DOHH2 (cell line): ENCODE results near the gene RIPK3.

Source experiments
- H3F3A ChIP-seq: fragments of 200-600 bp; sonication (generic), shearing (Covaris generic); 2 replicates; pipeline ENCODE4 v1.6.0; 2016; ENCODE audit warnings: antibody characterized with exemption, mild to moderate bottlenecking; ENCODE audit not compliant: control insufficient read depth, insufficient read depth
- H3K27ac ChIP-seq: fragments of 200-600 bp; sonication (generic); 2 replicates; pipeline ENCODE4 v1.5.1; 2014; ENCODE audit warnings: low read depth, mild to moderate bottlenecking, low read length, moderate library complexity
- H3K27me3 ChIP-seq: fragments of 200-600 bp; sonication (generic); 2 replicates; pipeline ENCODE4 v1.6.1; 2014; ENCODE audit warnings: mild to moderate bottlenecking, low read length, mixed read lengths; ENCODE audit not compliant: control insufficient read depth
- H3K36me3 ChIP-seq: fragments of 200-600 bp; sonication (generic); 2 replicates; pipeline ENCODE4 v1.6.1; 2014; ENCODE audit warnings: mild to moderate bottlenecking, low read length, moderate library complexity, mixed read lengths; ENCODE audit not compliant: control insufficient read depth
- H3K4me1 ChIP-seq: fragments of 200-600 bp; sonication (generic); 2 replicates; pipeline ENCODE4 v1.6.1; 2014; ENCODE audit warnings: mild to moderate bottlenecking, low read length, mixed read lengths; ENCODE audit not compliant: control insufficient read depth
- H3K4me2 ChIP-seq: fragments of 200-600 bp; sonication (generic); 2 replicates; pipeline ENCODE4 v1.6.0; 2014; ENCODE audit warnings: mild to moderate bottlenecking, low read length, moderate library complexity
- H3K4me3 ChIP-seq: fragments of 200-600 bp; sonication (generic); 2 replicates; pipeline ENCODE4 v1.5.1; 2014; ENCODE audit warnings: mild to moderate bottlenecking, low read length, mixed read lengths
- H3K79me2 ChIP-seq: fragments of 200-600 bp; sonication (generic); 2 replicates; pipeline ENCODE4 v1.6.1; 2014; ENCODE audit warnings: mild to moderate bottlenecking, low read length, mixed read lengths; ENCODE audit not compliant: control insufficient read depth
- H3K9me2 ChIP-seq: fragments of 200-600 bp; sonication (generic); replicated peaks from 2 replicates; pipeline ENCODE4 v1.6.1; 2014; ENCODE audit warnings: mild to moderate bottlenecking, low read length, mixed read lengths; ENCODE audit not compliant: control insufficient read depth
- H3K9me3 ChIP-seq: fragments of 200-600 bp; sonication (generic); 2 replicates; pipeline ENCODE4 v1.6.1; 2014; ENCODE audit warnings: antibody characterized with exemption, low read length, mixed read lengths; ENCODE audit not compliant: control insufficient read depth, insufficient read depth
- H4K20me1 ChIP-seq: fragments of 200-600 bp; sonication (generic); 2 replicates; pipeline ENCODE4 v1.6.0; 2014; ENCODE audit warnings: low read depth, mild to moderate bottlenecking, antibody characterized with exemption, low read length, moderate library complexity; ENCODE audit not compliant: control insufficient read depth, insufficient read depth
- CTCF ChIP-seq: fragments of 200-600 bp; sonication (generic); IDR thresholded peaks from one replicate; pipeline ENCODE4 v1.5.1; 2014; ENCODE audit warnings: antibody characterized with exemption, mild to moderate bottlenecking, low read depth, low read length; ENCODE audit not compliant: poor library complexity, severe bottlenecking
- EZH2phosphoT487 ChIP-seq: fragments of 200-600 bp; sonication (generic); IDR thresholded peaks from 2 replicates; pipeline ENCODE4 v1.6.1; 2017; ENCODE audit warnings: borderline replicate concordance, mild to moderate bottlenecking, antibody characterized with exemption, low read length, moderate library complexity, mixed read lengths

Gene RIPK3

DNA sequence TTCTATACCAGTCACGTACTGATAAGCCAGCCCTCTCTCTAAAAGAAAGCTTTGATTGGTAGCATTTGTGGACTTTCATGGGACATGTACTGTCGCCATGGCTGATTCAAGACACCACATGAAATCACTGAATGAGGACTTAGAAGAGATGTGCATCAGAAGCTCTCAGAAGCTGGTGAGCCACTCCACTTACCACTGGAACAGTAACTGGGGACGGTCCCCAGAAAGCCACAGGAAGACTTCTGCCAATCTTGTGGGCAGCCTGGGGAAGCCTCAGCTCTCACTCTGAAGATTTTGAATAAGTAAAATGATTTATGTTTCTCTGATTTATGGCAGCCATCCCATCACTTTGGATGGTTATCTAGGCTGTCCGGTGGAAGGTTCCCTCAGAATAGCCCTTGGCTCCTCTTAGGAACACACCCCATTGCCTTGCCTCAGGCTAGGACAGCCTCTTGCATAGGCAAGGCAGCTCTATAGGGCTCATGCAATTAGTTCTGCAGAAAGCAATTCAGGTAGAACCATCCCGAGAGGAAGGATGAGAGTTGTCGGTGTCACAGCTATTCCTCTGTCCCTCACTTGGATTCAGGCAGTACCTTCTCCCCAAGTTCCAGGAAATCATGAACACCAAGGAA, 50.0 kb downstream of the RIPK3 start:
- H3K4me3 ChIP-seq: no peak overlapping the region
- no peaks in the 10 kb centered on the region for H3K79me2 ChIP-seq
- H3K4me2 ChIP-seq: no peak overlapping the region
- no peaks in the 10 kb centered on the region for H3K4me1 ChIP-seq
- no peaks in the 10 kb centered on the region for H3F3A ChIP-seq
- no peaks in the 10 kb centered on the region for H3K9me3 ChIP-seq
- H3K36me3 ChIP-seq: peaks cover 21% of the 10 kb centered on the region
- H3K9me2 ChIP-seq: no peaks in the 10 kb centered on the region
- TF ChIP-seq EZH2phosphoT487: no peak
- TF ChIP-seq CTCF: no peak
- no peaks in the 10 kb centered on the region for H4K20me1 ChIP-seq
- no peak overlapping the region for H3K27ac ChIP-seq
- no peaks in the 10 kb centered on the region for H3K27me3 ChIP-seq

- Histone ChIP-seq H3K4me1 (no peaks in the 10 kb centered on the region), H3K9me3 (no peaks in the 10 kb centered on the region), H3K79me2 (no peaks in the 10 kb centered on the region), H3F3A (no peaks in the 10 kb centered on the region), H4K20me1 (no peaks in the 10 kb centered on the region), H3K27ac (no peak overlapping the region), H3K27me3 (no peaks in the 10 kb centered on the region), H3K9me2 (no peaks in the 10 kb centered on the region), H3K4me2 (no peak overlapping the region), H3K36me3 (peaks cover 14% of the 10 kb centered on the region; the same call in 1 of the 2 replicates), H3K4me3 (no peak overlapping the region)
- TF ChIP-seq CTCF (no peak), EZH2phosphoT487 (no peak)
These were observed 52.8 kb downstream of the RIPK3 start for GRCh38 chr14:24286996-24287395.
